ENCODE measurements around the gene TMPRSS7. TPM values are rescaled to one million over a fixed set of nuclear protein-coding genes. Genes with fewer than 3 reads are reported as not detected.

Gene TMPRSS7
- total and polyA plus RNA-seq, 2 of the 8 experiments (the other 6 are each of a cell fraction or from before 2014, with no cell fraction given), result not detected

GRCh38 chr3:112123548-112123947 is 89.0 kb downstream of the TMPRSS7 start (continued):
- no peak for TF ChIP-seq MAFK (IDR thresholded peaks at IDR 0.05; ENCODE audit: low read depth, low read length)
- TF ChIP-seq RAD21 (IDR thresholded peaks at IDR 0.05 in 1 of 2, conservative IDR thresholded peaks at IDR 0.05 in 1 of 2; ENCODE audit: low read depth in 2 of 2, low read length in 2 of 2), result no peak
- TF ChIP-seq ASH2L (IDR thresholded peaks at IDR 0.05; ENCODE audit: low read length), result no peak
- TF ChIP-seq CTCF (IDR thresholded peaks at IDR 0.05; ENCODE audit: control extremely low read depth in 1 of 3, insufficient read depth in 1 of 3, low read depth in 1 of 3, low read length in 3 of 3), result no peak
- no peak for TF ChIP-seq HDAC6 (IDR thresholded peaks at IDR 0.05; ENCODE audit: low read depth, low read length)
- TF ChIP-seq GTF2F1 (IDR thresholded peaks at IDR 0.05; ENCODE audit: borderline replicate concordance, low read depth, low read length), result no peak
- TF ChIP-seq SIRT6 (IDR thresholded peaks at IDR 0.05; ENCODE audit: low read length), result no peak
